A549 (cell line): ENCODE data around the gene RGS6. TPM values are rescaled to one million over a fixed set of nuclear protein-coding genes. Genes with fewer than 3 reads are reported as not detected.

Source experiments
- ATAC-seq, 2 experiments: fragments of 200-7000 bp in 1 of 2; fragments of >200 bp in 1 of 2; cut with Nextera tagmentation in 1 of 2; cut with Tn5 transposase in 1 of 2; 3 replicates each; pipeline versions ENCODE4 v1.8.0 to v1.9.1; 2018 to 2020; ENCODE audit warnings: mild to moderate bottlenecking in 1 of 2, moderate library complexity in 1 of 2
- CTCF ChIA-PET: fragments of 300-600 bp; sonication (Branson Sonifier 250); formaldehyde crosslinking; extraction: SDS; loops from one replicate; lab custom pipeline; 2021; ENCODE audit warnings: antibody characterized with exemption, inconsistent platforms; lab: Yijun Ruan, JAX
- POLR2A ChIA-PET: fragments of 350-600 bp; formaldehyde crosslinking; extraction: SDS; loops from one replicate; lab custom pipeline; 2021; ENCODE audit warnings: antibody characterized with exemption, inconsistent platforms; lab: Yijun Ruan, JAX
- DNase-seq, 2 experiments: peaks; one replicate each; pipeline versions ENCODE4 v3.0.0 to v3.0.0-alpha.2; 2011 to 2016; ENCODE audit warnings: low read depth in 1 of 2, low spot score in 1 of 2
- FAIRE-seq: peaks from 2 replicates; lab custom pipeline; 2011; peaks lifted over from hg19 to GRCh38; lab: Jason Lieb, UNC
- H3K27ac ChIP-seq, 2 experiments: fragments of >200 bp; sonication (Bioruptor Twin); formaldehyde crosslinking; 3 replicates each; pipeline ENCODE4 v1.5.1; 2016 to 2017
- H3K4me1 ChIP-seq: fragments of >200 bp; sonication (Bioruptor Twin); formaldehyde crosslinking; 3 replicates; pipeline ENCODE4 v1.6.1; 2016
- H3K4me2 ChIP-seq: fragments of >200 bp; sonication (Bioruptor Twin); formaldehyde crosslinking; 3 replicates; pipeline ENCODE4 v1.6.1; 2016
- H3K4me3 ChIP-seq: fragments of >200 bp; sonication (Bioruptor Twin); formaldehyde crosslinking; 3 replicates; pipeline ENCODE4 v1.5.1; 2016
- H3K9me3 ChIP-seq: fragments of >200 bp; sonication (Bioruptor Twin); formaldehyde crosslinking; 3 replicates; pipeline ENCODE4 v1.6.1; 2016
- CEBPB ChIP-seq, 2 experiments: fragments of >200 bp in 1 of 2; sonication (Bioruptor Twin) in 1 of 2; formaldehyde crosslinking in 1 of 2; IDR thresholded peaks; 2 replicates each; pipeline ENCODE4 v1.6.1; 2012 to 2016
- CTCF ChIP-seq: fragments of >200 bp; sonication (Bioruptor Twin); formaldehyde crosslinking; IDR thresholded peaks from 3 replicates; pipeline ENCODE4 v1.5.1; 2016
- EHF ChIP-seq: fragments of 250-450 bp; sonication (Bioruptor Pico); IDR thresholded peaks from 2 replicates; pipeline ENCODE4 v1.5.0; 2020; ENCODE audit warnings: mild to moderate bottlenecking
- FOSB ChIP-seq: fragments of 250-450 bp; sonication (Bioruptor Pico); IDR thresholded peaks from 2 replicates; pipeline ENCODE4 v1.5.0; 2020; ENCODE audit warnings: mild to moderate bottlenecking, moderate library complexity
- HOXA7 ChIP-seq: fragments of 250-450 bp; sonication (Bioruptor Pico); IDR thresholded peaks from 2 replicates; pipeline ENCODE4 v1.5.0; 2020; ENCODE audit warnings: mild to moderate bottlenecking, moderate library complexity
- NFE2L2 ChIP-seq: fragments of 150-350 bp; conservative IDR thresholded peaks from 2 replicates; pipeline ENCODE4 v1.6.1; 2014; ENCODE audit warnings: low read length
- NPAS2 ChIP-seq: fragments of 250-450 bp; sonication (Bioruptor Pico); IDR thresholded peaks from 2 replicates; pipeline ENCODE4 v1.8.0; 2022; ENCODE audit warnings: mild to moderate bottlenecking, moderate library complexity, borderline replicate concordance
- PHF8 ChIP-seq: fragments of 200-600 bp; sonication (generic); IDR thresholded peaks from 2 replicates; pipeline ENCODE4 v1.6.1; 2016; ENCODE audit warnings: low read depth, mild to moderate bottlenecking, antibody characterized with exemption, moderate library complexity, borderline replicate concordance
- POLR2AphosphoS2 ChIP-seq: conservative IDR thresholded peaks from 2 replicates; pipeline ENCODE4 v1.6.1; 2012; ENCODE audit warnings: low read length, improper control_type of control experiment, inconsistent platforms
- RAD21 ChIP-seq, 2 experiments: fragments of >200 bp in 1 of 2; sonication (Bioruptor Twin) in 1 of 2; formaldehyde crosslinking in 1 of 2; IDR thresholded peaks in 1 of 2; conservative IDR thresholded peaks in 1 of 2; 2 replicates in 1 of 2; 3 replicates in 1 of 2; pipeline ENCODE4 v1.6.1; 2012 to 2018; ENCODE audit warnings: inconsistent platforms in 1 of 2
- SMC3 ChIP-seq: fragments of >200 bp; sonication (Bioruptor Twin); formaldehyde crosslinking; IDR thresholded peaks from 3 replicates; pipeline ENCODE4 v1.6.1; 2018; ENCODE audit warnings: inconsistent platforms
- TFCP2L1 ChIP-seq: fragments of 250-450 bp; sonication (Bioruptor Pico); IDR thresholded peaks from 2 replicates; pipeline ENCODE4 v1.5.0; 2021; ENCODE audit warnings: mild to moderate bottlenecking
- USF2 ChIP-seq: fragments of 450-650 bp; IDR thresholded peaks from 2 replicates; pipeline ENCODE4 v1.6.1; 2014; ENCODE audit warnings: antibody characterized with exemption
- ZFP36 ChIP-seq: fragments of 450-650 bp; IDR thresholded peaks from 2 replicates; pipeline ENCODE4 v1.6.1; 2014; ENCODE audit warnings: borderline replicate concordance; ENCODE audit not compliant: partially characterized antibody
- WGBS: methylation state at CpG from one replicate; pipeline ENCODE4 v1.1.6; 2017; ENCODE audit errors: missing lambda C conversion rate; 5-methylcytosine and 5-hydroxymethylcytosine counted together
- polyA plus RNA-seq, 4 experiments: library from polyadenylated mRNA; depleted of rRNA in 3 of 4; stranded (reverse); fragments of >200 nt; fragmentation: RNase III in 1 of 4; extraction: RNeasy Plus Mini Kit Qiagen cat#74134 plus additional on column Dnase treatment in 1 of 4; gene quantifications; 2 replicates in 3 of 4; 3 replicates in 1 of 4; pipeline ENCODE4 v1.2.3, GENCODE V29; 2011 to 2017
- TF ChIP-seq, protein P1 (sequence below): fragments of >200 bp; sonication (Bioruptor Twin); formaldehyde crosslinking; IDR thresholded peaks from 2 replicates; pipeline ENCODE4 v1.6.1; 2016
- TF ChIP-seq, protein P2 (sequence below): fragments of 150-350 bp; IDR thresholded peaks from 2 replicates; pipeline ENCODE4 v1.6.1; 2014; ENCODE audit warnings: low read depth, mild to moderate bottlenecking, low read length
- TF ChIP-seq, protein P3 (sequence below): IDR thresholded peaks from 2 replicates; pipeline ENCODE4 v1.6.1; 2012; ENCODE audit warnings: low read depth, borderline replicate concordance

RGS6 gene
- polyA plus RNA-seq, 2 of the 4 experiments (the other 2 are of a cell fraction), result not detected

DNA sequence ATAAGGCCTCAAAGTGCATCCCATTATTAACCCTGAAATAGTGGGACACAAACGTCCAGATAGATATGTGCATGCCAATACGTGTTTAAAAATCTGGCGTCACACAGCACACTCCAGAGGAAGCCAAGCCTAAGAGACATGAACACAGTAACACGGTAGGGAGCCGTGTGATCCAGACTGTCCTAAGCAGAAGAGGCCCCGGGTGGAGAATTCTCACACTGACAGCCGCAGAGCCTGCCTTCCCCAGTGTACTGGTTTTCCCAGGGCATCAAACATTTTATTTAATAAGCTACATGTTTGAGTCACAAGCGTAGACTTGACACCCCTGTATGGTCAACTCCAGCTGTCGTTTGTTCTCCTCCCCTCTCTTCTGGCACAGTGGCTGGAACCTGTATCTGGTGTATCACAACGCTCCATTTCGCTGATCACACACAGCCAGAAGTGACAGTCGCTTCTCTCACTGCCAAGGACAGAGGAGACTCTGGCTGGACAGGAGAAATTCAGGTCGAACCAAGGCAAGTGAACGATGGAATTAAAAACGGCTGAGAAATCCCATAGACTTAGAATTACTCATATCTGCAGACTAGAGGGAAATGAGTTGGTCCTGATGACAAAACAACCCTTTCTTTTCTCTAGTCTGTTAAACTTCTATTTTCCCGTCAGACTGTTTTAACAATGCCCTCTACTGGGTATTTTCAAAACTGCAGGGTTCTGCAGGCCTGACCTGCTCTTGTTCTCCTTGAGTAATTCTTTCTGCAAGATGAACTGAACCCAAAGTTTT lies 359.9 kb downstream of the RGS6 start:
- no peak overlapping the region for H3K4me3 ChIP-seq
- H3K4me1 ChIP-seq, result no peaks in the 10 kb centered on the region
- peak; percentile 15 to 35 for DNase-seq
- CTCF ChIA-PET, result interaction anchor here (1.0 to 1.5 kb wide), 3 partner anchors 17 to 1152 kb away, joined by 3 to 4 read pairs (median 3); no protein-coding TSS in a partner anchor
- H3K4me2 ChIP-seq, result no peak overlapping the region
- no peaks in the 10 kb centered on the region; the same call in 2 of the 3 replicates for H3K9me3 ChIP-seq
- TF ChIP-seq HOXA7 (CRISPR knock-in tag), result no peak
- TF ChIP-seq CTCF, result peak; percentile 56
- TF ChIP-seq PHF8, result no peak
- TF ChIP-seq SMC3, result peak; percentile 45; the same call in 1 of the 3 replicates
- TF ChIP-seq USF2, result no peak
- no peak for TF ChIP-seq EHF (CRISPR knock-in tag)
- TF ChIP-seq CEBPB (IDR thresholded peaks at IDR 0.05), result no peak
- no peak for TF ChIP-seq ZFP36
- TF ChIP-seq, protein P1, sequence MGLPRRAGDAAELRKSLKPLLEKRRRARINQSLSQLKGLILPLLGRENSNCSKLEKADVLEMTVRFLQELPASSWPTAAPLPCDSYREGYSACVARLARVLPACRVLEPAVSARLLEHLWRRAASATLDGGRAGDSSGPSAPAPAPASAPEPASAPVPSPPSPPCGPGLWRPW, result no peak
- TF ChIP-seq, protein P2, sequence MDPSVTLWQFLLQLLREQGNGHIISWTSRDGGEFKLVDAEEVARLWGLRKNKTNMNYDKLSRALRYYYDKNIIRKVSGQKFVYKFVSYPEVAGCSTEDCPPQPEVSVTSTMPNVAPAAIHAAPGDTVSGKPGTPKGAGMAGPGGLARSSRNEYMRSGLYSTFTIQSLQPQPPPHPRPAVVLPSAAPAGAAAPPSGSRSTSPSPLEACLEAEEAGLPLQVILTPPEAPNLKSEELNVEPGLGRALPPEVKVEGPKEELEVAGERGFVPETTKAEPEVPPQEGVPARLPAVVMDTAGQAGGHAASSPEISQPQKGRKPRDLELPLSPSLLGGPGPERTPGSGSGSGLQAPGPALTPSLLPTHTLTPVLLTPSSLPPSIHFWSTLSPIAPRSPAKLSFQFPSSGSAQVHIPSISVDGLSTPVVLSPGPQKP, result no peak
- TF ChIP-seq RAD21 (conservative IDR thresholded peaks at IDR 0.05 in 1 of 2, IDR thresholded peaks at IDR 0.05 in 1 of 2), result peak; percentile 44 to 45; a peak in 3 of 5 replicates
- TF ChIP-seq, protein P3, sequence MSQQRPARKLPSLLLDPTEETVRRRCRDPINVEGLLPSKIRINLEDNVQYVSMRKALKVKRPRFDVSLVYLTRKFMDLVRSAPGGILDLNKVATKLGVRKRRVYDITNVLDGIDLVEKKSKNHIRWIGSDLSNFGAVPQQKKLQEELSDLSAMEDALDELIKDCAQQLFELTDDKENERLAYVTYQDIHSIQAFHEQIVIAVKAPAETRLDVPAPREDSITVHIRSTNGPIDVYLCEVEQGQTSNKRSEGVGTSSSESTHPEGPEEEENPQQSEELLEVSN, result no peak
- no peak for TF ChIP-seq NFE2L2
- TF ChIP-seq NPAS2, result no peak
- no peak for TF ChIP-seq POLR2AphosphoS2
- no peak for FAIRE-seq
- POLR2A ChIA-PET, result no interaction called here
- no peak overlapping the region for H3K27ac ChIP-seq
- 16% methylated on average over 16 of the region's 16 CpGs for WGBS
- peak; percentile 71 to 81; a peak in 5 of 6 replicates for ATAC-seq

GRCh38 chr14:72292689-72293024 lies 360.4 kb downstream of the RGS6 start:
- ChIA-PET CTCF (interaction anchor here (1.0 to 1.4 kb wide), 2 partner anchors 16 to 129 kb away, joined by 4 read pairs; no protein-coding TSS in a partner anchor), POLR2A (no interaction called here)
- 0% methylated on average over 1 of the region's 1 CpG for WGBS
- no peak overlapping the region for H3K4me3 ChIP-seq
- DNase-seq (no peak), ATAC-seq (peak; percentile 43 to 47; a peak in 4 of 6 replicates), FAIRE-seq (no peak)
- H3K4me2 ChIP-seq, result no peak overlapping the region
- H3K27ac ChIP-seq, result no peak overlapping the region
- no peaks in the 10 kb centered on the region for H3K4me1 ChIP-seq
- TF ChIP-seq TFCP2L1, result no peak
- no peak for TF ChIP-seq FOSB
- no peak for TF ChIP-seq POLR2AphosphoS2
- TF ChIP-seq USF2, result no peak
- TF ChIP-seq RAD21 (conservative IDR thresholded peaks at IDR 0.05 in 1 of 2, IDR thresholded peaks at IDR 0.05 in 1 of 2), result no peak
- no peaks in the 10 kb centered on the region; the same call in 2 of the 3 replicates for H3K9me3 ChIP-seq
